Stimulated activated naive B cell treated with anti-CD40 and anti-IgM and Interleukin-4, amounts not matched to agents 10 μg/mL and 1 μg/mL and 100 μg/mL, for 72 hours (primary cell): Measurements from ENCODE around the gene CDR2.

ENCODE experiments used
- ATAC-seq, 2 donors: fragments of 150-1000 bp; cut with Tn5 transposase; replicated peaks; 2 replicates each; pipeline ENCODE4 v1.10.0; 2021; ENCODE audit warnings: moderate library complexity in 1 of 2
- DNase-seq: peaks from one replicate; pipeline ENCODE4 v3.0.0; 2021
- H3K27ac Mint-ChIP-seq: one replicate; pipeline ENCODE4 v1.8.0; 2022; ENCODE audit warnings: mild to moderate bottlenecking, mixed read lengths
- H3K27me3 Mint-ChIP-seq, 2 donors: one replicate each; pipeline ENCODE4 v1.8.0; 2022; ENCODE audit warnings: mixed read lengths in 2 of 2
- H3K36me3 Mint-ChIP-seq, 2 donors: one replicate each; pipeline ENCODE4 v1.8.0; 2022; ENCODE audit warnings: mixed read lengths in 2 of 2, mild to moderate bottlenecking in 1 of 2
- H3K4me1 Mint-ChIP-seq, 2 donors: one replicate each; pipeline ENCODE4 v1.8.0; 2022; ENCODE audit warnings: mixed read lengths in 2 of 2, mild to moderate bottlenecking in 1 of 2
- H3K4me3 Mint-ChIP-seq, 2 donors: one replicate each; pipeline ENCODE4 v1.8.0; 2022; ENCODE audit warnings: mild to moderate bottlenecking in 2 of 2, mixed read lengths in 2 of 2, moderate library complexity in 1 of 2
- H3K9me3 Mint-ChIP-seq, 2 donors: one replicate each; pipeline ENCODE4 v1.8.0; 2022; ENCODE audit warnings: mixed read lengths in 2 of 2, mild to moderate bottlenecking in 1 of 2

Gene CDR2

DNA sequence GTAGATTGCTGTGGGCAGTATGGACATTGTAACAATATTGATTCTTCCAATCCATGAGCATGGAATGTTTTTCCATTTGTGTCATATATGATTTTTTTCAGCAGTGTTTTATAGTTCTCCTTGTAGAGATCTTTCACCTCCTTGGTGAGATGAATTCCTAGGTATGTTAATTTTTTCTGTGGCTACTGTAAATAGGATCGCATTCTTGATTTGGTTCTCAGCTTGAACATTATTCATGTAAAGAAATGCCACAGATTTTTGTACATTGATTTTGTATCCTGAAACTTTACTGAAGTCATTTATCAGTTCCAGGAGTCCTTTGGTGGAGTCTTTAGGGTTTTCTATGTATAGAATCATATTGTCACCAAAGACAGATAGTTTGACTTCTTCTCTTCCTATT lies 19.7 kb upstream of the CDR2 start:
- Mint-ChIP-seq H3K27ac (no peak overlapping the region), H3K4me1 (no peaks in the 10 kb centered on the region), H3K27me3 (no peaks in the 10 kb centered on the region), H3K36me3 (peaks cover 0 to 3% of the 10 kb centered on the region in 2 donors), H3K4me3 (no peak overlapping the region), H3K9me3 (no peaks in the 10 kb centered on the region)
- DNase-seq (no peak), ATAC-seq (no peak)

DNA sequence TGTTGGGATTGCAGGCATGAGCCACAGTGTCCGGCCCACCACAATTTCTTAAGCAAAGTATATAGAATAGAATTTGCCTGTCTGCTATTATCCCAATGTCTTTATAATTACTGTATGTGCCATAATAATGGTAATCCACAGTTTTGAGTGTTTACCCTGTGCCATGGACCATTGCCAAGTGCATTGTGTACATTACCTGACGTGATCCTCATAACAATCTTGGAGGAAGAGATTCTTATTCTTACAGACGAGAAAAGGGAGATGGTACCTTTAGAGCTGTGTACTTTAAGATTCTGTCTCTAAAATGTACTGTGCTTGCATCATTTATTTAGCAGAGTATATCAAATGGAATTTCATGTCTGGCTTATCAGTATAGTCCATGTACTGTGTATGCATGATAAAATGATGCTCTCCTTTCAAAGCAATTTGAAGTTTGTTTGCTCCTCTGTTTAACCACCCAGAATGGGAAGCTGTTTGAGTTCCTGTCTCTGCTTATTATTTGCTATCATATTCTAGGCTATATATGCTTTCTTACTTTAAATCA lies 13.8 kb upstream of the CDR2 start:
- Mint-ChIP-seq H3K9me3 (no peaks in the 10 kb centered on the region), H3K4me1 (no peaks in the 10 kb centered on the region), H3K4me3 (no peak overlapping the region), H3K36me3 (peaks cover 0 to 4% of the 10 kb centered on the region in 2 donors), H3K27me3 (no peaks in the 10 kb centered on the region), H3K27ac (no peak overlapping the region)
- no peak for ATAC-seq
- no peak for DNase-seq

DNA sequence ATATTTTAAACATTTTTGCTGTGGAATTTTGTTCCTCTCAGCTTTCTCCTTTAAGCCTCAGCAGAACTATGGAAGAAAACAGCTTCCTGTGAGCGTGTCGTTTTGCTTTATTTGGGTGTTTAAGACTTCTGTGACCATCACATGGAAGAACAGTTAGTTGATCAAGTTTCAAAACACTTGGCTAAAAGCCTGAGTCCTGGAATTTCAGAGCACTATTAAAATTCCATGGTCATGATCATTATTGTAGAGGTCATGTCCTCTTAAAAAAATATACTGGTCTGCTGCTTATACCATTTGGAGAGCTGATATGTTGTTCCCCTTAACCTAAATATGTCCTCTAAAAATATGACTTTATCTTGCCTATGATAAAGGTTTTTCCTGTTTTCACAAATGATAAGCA lies 12.6 kb upstream of the CDR2 start:
- H3K4me1 Mint-ChIP-seq: no peaks in the 10 kb centered on the region
- DNase-seq (no peak), ATAC-seq (no peak)
- no peak overlapping the region for H3K4me3 Mint-ChIP-seq
- H3K9me3 Mint-ChIP-seq: no peaks in the 10 kb centered on the region
- no peak overlapping the region for H3K27ac Mint-ChIP-seq
- H3K27me3 Mint-ChIP-seq: no peaks in the 10 kb centered on the region
- peaks cover 0 to 4% of the 10 kb centered on the region in 2 donors for H3K36me3 Mint-ChIP-seq

DNA sequence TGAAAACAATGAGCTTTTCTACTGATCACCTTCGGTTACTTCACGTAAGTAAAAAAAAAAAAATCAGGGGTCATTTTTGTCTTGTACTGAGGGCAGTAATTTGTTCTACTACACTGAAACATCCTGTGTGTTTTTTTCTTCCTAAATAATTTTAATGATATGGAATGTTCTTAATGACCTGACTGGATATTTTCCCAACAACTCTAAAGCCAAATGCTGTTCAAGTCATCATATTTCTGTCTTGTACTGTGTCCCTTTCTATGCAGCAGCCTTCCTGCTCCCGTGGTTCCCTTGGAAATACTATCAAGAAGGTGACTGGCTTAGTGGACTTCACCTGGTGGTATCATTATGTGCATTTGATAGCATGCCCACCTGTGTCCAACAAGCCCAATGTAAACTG lies 10.8 kb upstream of the CDR2 start:
- Mint-ChIP-seq H3K4me1 (no peaks in the 10 kb centered on the region), H3K9me3 (no peaks in the 10 kb centered on the region), H3K4me3 (no peak overlapping the region), H3K36me3 (peaks cover 0 to 4% of the 10 kb centered on the region in 2 donors), H3K27ac (no peak overlapping the region), H3K27me3 (no peaks in the 10 kb centered on the region)
- no peak for ATAC-seq
- DNase-seq: no peak

DNA sequence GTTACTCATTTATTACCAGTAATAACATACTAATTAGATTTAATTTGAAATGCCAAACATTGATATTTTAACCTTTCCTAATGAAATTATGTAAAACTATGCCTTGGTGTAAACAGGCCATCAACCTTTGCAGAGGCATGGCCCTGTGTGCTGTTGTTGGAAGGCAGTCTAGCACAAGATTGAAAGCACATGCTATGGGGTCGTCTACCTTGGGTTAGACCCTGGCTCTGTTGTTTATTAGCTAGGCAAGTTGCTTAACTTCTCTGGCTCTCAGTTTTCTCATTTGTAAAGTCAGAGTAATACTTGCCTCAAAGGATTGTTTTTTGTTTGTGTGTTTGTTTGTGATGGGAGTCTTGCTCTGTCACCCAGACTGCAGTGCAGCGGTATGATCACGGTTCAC lies 9.4 kb upstream of the CDR2 start:
- ATAC-seq (no peak), DNase-seq (no peak)
- Mint-ChIP-seq H3K4me1 (no peaks in the 10 kb centered on the region), H3K27me3 (no peaks in the 10 kb centered on the region), H3K9me3 (no peaks in the 10 kb centered on the region), H3K27ac (no peak overlapping the region), H3K36me3 (peaks cover 0 to 4% of the 10 kb centered on the region in 2 donors), H3K4me3 (no peak overlapping the region)

DNA sequence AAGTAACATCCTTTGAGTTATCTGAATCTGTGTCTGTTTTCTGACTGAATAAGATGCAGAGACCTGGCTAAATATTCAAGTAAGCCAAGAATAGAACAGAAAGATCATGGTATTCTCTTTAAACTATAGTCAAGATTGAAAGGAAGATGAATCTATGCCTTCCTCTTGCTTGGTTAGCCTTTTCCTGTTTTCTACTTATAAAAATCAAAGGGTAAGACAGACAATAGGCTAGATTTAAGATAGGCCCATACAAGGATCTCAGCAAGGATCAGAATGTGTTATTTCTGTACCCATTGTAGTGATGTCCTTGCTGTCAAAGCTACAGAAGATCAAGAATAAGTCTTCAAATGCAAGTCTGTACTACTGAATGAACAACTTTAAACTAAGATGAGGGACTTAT lies 7.0 kb upstream of the CDR2 start:
- no peak for ATAC-seq
- no peak for DNase-seq
- Mint-ChIP-seq H3K27me3 (no peaks in the 10 kb centered on the region), H3K36me3 (no peaks in the 10 kb centered on the region), H3K27ac (no peak overlapping the region), H3K9me3 (no peaks in the 10 kb centered on the region), H3K4me3 (no peak overlapping the region), H3K4me1 (no peaks in the 10 kb centered on the region)

DNA sequence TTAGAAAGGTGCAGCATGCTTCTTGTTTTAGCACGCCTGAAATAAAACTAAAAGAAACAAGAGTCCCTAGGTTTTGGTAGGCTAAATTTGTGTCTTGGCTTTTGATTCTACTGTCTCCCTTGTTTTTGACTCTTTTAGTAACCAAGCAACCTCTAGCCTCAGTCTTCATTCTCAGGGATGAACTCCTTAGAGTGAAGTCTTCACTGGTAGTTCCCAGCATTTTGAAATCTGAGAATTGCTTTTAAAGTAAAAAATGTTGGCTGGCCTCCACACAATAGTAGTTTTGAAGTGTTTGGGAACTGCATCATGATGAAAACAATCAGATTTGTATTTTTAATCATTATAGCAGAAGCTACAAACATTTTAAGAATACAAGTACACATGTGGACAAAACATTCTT lies 6.1 kb upstream of the CDR2 start:
- peaks cover under 1 to 2% of the 10 kb centered on the region in 2 donors for H3K4me1 Mint-ChIP-seq
- no peak overlapping the region for H3K27ac Mint-ChIP-seq
- no peaks in the 10 kb centered on the region for H3K9me3 Mint-ChIP-seq
- DNase-seq (no peak), ATAC-seq (no peak)
- peaks cover 2% of the 10 kb centered on the region in 2 donors for H3K27me3 Mint-ChIP-seq
- H3K36me3 Mint-ChIP-seq: no peaks in the 10 kb centered on the region
- H3K4me3 Mint-ChIP-seq: no peak overlapping the region

DNA sequence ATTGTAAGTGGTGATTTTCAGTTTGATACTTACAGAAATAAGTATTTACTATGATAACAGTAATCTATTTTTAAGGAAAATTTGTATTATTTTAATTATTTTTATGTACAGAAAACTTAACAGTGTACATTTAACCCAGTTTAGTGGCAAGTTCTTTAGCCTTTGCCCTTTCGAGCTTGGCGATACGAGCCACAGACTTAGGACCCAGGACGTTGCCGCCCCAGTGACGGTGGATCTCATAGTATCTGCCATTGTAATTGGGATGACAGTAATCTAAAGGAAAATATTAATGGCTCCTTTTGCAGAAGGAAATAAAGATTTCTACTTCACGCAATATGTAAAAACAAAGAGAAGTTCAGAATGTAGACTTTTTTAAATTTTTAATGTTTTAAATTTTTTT lies 5.2 kb upstream of the CDR2 start:
- no peak for DNase-seq
- no peaks in the 10 kb centered on the region for H3K36me3 Mint-ChIP-seq
- H3K4me3 Mint-ChIP-seq: no peak overlapping the region
- H3K27me3 Mint-ChIP-seq: peaks cover 5 to 6% of the 10 kb centered on the region in 2 donors
- peaks cover 5 to 10% of the 10 kb centered on the region in 2 donors for H3K4me1 Mint-ChIP-seq
- no peak overlapping the region for H3K27ac Mint-ChIP-seq
- no peak for ATAC-seq
- no peaks in the 10 kb centered on the region for H3K9me3 Mint-ChIP-seq

DNA sequence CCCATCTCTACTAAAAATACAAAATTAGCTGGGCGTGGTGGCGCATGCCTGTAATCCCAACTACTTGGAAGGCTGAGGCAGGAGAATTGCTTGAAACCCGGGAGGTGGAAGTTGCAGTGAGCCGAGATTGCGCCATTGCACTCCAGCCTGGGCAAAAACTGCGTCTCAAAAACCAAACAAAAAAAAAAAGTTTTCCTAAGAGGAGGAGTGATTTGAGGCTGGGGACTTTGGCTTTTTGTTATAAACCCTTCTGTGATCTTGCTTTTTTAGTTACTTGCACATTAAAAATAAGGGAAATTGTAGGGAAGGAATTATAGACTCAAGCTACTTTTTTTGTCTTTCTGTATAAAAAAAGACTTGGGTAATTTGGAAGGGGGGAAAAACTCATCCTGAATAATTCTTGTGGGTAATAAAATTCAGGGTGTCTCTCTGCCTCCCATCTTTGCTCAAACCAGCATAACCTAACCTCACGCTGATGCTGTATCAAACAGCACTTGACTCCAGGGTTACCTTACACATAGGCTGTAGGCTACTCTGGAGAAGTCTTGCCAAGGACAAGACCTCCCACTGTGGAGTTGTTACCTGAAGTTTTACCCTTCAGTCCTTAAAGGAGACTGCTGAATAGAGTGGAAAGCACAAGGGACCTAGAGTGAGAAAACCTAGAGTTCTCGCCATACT lies 1.7 kb upstream of the CDR2 start:
- ATAC-seq: no peak
- H3K4me3 Mint-ChIP-seq: no peak overlapping the region
- no peak overlapping the region for H3K27ac Mint-ChIP-seq

DNA sequence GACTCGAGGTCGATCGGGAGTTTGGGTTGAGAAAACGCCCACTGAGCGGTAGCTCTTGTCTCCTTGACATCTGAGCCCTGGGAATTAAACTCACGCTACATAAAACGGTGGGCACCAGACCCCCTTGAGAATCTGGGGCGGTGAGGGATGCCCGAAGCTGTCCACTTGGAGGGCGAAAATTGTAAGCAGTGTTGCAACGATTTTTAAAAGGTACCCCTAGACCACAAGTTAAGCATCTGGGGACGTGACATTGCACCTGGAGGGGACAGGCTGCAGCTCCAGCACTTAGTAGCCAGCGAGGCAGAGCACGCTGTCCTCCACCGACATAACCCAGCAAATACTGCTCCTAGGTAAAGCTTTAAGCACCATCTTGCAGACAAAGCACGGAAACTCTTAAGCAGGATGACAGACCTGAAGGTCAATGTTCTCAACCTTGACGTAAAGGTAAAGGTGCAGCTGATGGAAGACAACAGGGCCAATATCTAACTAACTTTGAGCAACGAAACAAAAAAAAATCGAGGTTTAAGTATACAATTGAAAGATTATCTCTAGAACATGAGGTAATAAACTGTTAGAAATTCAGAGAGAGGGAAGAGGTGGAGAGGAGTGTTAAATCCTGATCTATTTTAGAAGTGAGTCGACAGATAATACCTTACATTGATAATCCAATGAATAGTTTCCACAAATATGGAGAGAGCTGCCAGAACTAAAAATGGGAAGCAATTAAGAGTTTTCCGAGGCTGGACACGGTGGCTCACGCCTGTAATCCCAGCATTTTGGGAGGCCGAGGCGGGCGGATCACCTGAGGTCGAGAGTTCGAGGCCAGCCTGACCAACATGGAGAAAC lies 921 bp upstream of the CDR2 start:
- peaks cover 0 to 6% of the 10 kb centered on the region in 2 donors for H3K36me3 Mint-ChIP-seq
- peaks cover 11 to 25% of the 10 kb centered on the region in 2 donors for H3K4me1 Mint-ChIP-seq
- ATAC-seq (no peak), DNase-seq (no peak)
- H3K9me3 Mint-ChIP-seq: no peaks in the 10 kb centered on the region
- H3K27ac Mint-ChIP-seq: peak overlapping the region; percentile 90
- peak overlapping the region; percentile 94 to 98 for H3K4me3 Mint-ChIP-seq
- H3K27me3 Mint-ChIP-seq: peaks cover 5 to 6% of the 10 kb centered on the region in 2 donors

More for the DNA sequence above, 1.7 kb upstream of the CDR2 start:
- peaks cover 11 to 25% of the 10 kb centered on the region in 2 donors for H3K4me1 Mint-ChIP-seq
- DNase-seq: no peak
- H3K36me3 Mint-ChIP-seq: peaks cover 0 to 6% of the 10 kb centered on the region in 2 donors
- peaks cover 5 to 6% of the 10 kb centered on the region in 2 donors for H3K27me3 Mint-ChIP-seq
- H3K9me3 Mint-ChIP-seq: no peaks in the 10 kb centered on the region

DNA sequence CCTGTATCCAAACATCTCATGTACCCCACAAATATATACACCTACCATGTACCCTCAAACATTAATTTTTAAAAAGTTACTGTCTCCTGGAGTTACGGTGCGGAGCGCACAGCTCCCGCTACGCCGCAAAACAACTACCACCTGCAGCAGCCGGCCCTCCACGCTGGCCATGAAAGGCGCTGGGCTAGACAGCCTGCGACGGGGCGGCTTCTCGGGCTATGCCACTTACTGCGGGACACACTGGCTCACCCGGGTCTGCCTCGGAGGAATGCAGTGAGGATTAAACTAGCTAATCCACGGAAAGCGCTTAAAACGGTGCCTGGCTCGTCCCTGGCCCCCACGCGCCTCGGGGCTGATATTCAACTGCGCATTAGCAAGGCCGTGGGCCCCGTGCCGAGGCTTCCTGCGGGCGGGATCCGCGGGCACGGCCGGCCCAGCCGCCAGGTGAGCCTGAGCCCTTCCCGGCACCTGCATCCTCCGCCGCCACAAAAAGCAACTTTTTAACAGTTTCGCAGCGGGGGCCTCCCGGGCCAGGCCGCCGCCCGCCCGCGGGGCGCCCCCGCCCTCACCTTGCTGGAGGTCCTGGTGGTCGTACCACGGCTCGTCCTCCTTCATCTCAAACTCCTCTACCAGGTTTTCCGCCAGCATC lies 633 bp downstream of the CDR2 start:
- Mint-ChIP-seq H3K4me3 (peak overlapping the region; percentile 94 to 98), H3K27me3 (peaks cover 5 to 6% of the 10 kb centered on the region in 2 donors), H3K27ac (peak overlapping the region; percentile 83), H3K9me3 (no peaks in the 10 kb centered on the region), H3K4me1 (peaks cover 11 to 25% of the 10 kb centered on the region in 2 donors), H3K36me3 (peaks cover 0 to 6% of the 10 kb centered on the region in 2 donors)
- DNase-seq (peak; percentile 6), ATAC-seq (peak; percentile 17 to 28)

DNA sequence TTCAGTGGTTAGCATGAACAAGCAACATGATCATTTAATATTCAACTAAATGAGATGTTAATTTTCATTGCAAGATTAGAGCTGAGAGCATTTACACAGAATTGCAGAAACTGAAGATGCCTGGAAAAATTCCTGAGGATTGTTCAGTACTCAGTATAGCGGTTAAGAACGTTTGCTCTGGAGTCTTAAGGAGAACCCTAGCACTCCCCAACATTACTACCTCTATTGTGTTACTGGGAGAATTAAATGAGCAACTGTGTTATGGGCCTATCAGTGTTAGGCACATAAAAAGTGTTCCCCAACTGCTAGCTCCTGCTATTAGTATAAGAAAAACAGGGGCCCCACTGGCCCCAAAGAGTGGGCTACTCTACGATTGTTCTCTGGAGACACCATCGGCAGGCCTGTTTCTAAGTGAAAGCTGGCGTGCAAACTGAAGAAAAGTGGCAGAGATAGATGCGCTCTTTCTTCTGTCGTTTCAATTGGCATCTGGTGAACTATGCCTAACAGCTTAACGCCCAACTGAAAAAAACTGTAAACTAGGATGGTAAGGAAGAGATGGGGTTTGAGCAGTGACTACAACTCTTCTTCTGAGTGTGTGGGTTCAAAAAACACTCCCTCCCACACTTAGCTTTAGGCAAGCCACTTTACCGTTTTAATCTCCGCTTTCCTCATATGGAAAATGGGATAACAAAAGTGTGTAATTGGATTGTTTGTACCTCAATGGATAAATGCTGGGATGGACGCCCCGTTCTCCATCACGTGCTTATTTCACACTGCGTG lies 1.3 kb downstream of the CDR2 start:
- no peak for ATAC-seq
- Mint-ChIP-seq H3K27ac (no peak overlapping the region), H3K9me3 (no peaks in the 10 kb centered on the region), H3K27me3 (peaks cover 5 to 6% of the 10 kb centered on the region in 2 donors), H3K36me3 (peaks cover 0 to 6% of the 10 kb centered on the region in 2 donors), H3K4me1 (peaks cover 11 to 25% of the 10 kb centered on the region in 2 donors), H3K4me3 (peak overlapping the region; percentile 91 to 98)
- no peak for DNase-seq

DNA sequence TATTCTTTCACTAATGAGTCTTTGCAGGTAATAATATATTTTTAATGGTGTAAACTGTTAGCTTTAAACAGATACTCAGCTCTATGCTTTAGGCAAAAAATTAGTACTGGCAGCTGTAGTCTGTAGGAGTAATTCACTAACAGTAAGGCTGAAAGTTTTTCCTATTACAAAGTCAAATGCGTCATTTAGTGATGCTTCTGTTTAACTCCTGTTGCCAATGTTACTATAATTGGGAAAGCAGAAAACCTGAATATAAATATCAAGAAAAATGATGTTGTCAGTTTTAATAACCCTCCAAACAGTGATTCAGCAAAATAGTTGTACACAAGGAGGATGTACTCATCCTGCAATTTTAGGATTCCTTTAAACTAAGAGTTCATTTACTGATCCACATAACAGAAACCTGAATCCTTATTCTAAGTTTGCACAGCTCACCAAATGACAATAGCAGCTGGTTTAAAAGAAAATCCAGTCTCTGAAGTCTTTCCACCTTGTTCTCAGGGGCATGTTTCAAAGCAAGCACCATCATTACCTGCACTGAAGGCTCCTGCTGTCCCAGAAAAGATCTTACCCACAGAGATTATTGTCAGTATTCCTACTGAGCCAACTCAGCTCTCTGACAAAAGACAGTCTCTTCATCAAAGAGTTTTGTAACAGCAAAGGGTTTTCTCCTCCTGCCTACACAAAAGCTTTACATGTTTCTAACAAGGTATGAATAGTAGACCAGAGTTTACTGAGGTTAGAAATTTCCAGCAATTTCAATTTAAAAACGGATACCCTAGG lies 4.2 kb downstream of the CDR2 start:
- no peak for DNase-seq
- no peak overlapping the region for H3K27ac Mint-ChIP-seq
- ATAC-seq: no peak
- H3K4me3 Mint-ChIP-seq: no peak overlapping the region
- H3K27me3 Mint-ChIP-seq: peaks cover 0 to under 1% of the 10 kb centered on the region in 2 donors
- H3K36me3 Mint-ChIP-seq: peaks cover 0 to 15% of the 10 kb centered on the region in 2 donors
- H3K4me1 Mint-ChIP-seq: peaks cover 9 to 20% of the 10 kb centered on the region in 2 donors
- no peaks in the 10 kb centered on the region for H3K9me3 Mint-ChIP-seq
